Frontal cortex (tissue), 4 donors: ENCODE measurements around the gene NR5A2. TPM values are rescaled to one million over a fixed set of nuclear protein-coding genes. Genes with fewer than 3 reads are reported as not detected.
A peak's percentile ranks its signal among the peaks of the same experiment; 100 is the strongest.

Experiments used
- DNase-seq, 2 donors: peaks; one replicate each; pipeline ENCODE4 v3.0.0; 2012; ENCODE audit warnings: low spot score in 2 of 2
- FAIRE-seq: peaks from 2 replicates; lab custom pipeline; 2012; peaks lifted over from hg19 to GRCh38; lab: Jason Lieb, UNC
- total RNA-seq: library from RNA; depleted of rRNA; stranded (reverse); fragments of >200 nt; gene quantifications from one replicate; pipeline ENCODE4 v1.2.3, GENCODE V29; 2014
- donor health status: control.
- donor health status: control.
- donor health status: control.

Gene NR5A2
- total RNA-seq, 1 donor from 2014 or later = under 0.01 TPM

DNA sequence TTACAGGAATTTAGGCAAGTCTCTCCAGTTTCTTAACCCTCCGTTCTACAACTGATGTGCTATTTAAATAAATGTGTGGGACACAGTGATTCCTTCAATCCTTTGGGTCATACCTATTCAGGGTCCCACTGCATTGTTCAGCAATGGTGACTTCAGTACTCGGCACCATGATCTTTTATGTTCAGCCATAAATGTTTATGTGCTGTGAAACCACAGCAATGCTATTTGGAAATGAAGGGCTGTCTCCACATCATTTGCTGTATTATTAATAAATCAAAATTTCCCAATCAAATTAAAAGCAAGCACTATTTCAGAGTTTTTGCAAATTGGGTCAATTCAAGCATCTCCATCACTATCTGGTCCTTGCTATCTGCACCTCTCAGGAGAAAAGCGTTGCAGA is 84.8 kb downstream of the NR5A2 start:
- no peak for FAIRE-seq
- DNase-seq = no peak

DNA sequence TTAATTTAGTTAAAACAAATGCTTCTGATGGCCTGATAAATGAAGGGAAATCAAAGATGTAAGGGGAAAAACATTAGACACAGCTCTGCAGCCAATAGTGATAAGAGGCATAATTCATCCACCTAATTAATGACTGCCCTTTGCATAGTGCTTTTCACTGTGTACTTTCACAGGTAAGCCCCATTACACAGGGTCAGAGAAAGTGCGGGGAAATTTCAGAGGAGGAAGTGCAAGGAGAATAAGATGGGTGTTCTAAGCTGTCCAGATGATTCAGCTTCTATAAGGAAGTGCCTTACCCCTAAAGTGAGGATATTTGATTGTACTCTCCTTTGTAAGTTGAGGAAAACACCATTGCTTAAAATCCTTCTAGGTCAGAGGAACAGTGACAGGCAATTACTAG is 88.0 kb downstream of the NR5A2 start:
- no peak for FAIRE-seq
- DNase-seq = no peak

DNA sequence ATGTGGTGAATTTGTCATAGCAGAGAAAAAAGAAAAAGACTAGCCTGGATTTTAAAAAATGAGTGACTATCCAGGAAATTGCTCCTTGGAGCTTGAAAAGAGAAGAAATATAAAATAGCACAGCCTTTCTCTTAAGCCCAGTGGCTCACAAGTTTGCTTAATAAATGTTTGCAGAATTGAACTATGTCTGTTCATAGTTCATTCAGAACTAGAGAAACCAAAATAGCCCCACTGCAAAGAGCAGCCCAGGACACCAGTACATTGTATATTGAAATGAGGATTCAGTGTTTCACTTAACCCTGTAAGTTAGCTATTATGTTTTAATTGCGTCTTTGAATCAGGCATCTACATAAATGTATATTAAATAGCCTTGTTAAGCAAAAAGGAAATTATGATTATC is 88.8 kb downstream of the NR5A2 start:
- no peak for DNase-seq
- no peak for FAIRE-seq

DNA sequence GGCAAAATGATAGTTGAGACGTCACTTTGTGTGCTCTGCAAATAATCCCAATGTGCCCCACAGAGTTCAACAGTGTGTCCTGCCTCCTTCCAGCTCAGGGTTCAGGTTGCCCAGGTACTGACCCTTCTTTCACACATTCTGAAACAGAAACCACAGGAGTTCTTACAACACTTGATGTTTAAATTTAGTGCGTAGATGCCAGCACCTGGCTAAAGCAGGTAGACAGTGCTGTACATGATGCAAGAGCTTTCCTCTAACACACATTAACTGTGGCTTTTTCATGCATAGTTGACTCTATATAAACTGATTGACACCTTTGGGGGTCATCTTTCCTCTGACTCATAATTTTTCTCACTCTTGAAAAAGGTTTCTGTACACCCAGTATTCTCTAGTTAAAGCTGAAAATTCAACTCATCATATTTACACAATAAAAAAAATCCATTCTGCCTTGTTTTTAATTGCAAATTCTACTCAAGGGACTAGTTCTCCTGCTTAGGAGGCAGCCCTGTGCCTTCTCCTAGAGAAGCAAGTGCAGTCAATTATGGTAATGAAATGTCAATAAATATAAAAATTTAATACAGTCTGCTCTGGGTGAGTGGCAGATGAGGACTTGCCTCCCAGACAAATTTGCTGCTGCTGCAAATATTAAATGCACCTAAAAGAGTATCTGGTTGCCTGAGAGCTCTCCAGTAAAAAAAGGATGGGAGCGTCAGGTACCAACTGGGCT is 91.4 kb downstream of the NR5A2 start:
- FAIRE-seq (no peak), DNase-seq (no peak)

DNA sequence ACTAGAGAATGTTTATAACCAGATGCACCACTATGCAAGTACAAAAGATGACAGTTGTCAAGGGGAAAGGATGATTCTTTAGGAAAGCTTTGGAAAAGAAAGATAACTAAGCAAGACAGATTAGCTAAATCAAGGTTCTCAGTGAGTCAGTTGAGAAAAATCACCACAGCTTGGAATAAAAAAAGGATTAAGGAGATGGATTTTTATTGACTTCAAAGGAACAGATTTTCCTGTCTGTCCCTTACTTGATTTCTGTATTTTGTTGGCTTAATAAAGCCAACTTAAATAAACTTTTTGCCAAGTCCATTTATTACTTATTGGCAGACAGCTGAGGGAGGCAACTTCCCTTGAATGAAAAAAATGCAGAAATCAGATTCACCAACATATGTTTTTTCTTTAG is 93.9 kb downstream of the NR5A2 start:
- DNase-seq (no peak), FAIRE-seq (no peak)

DNA sequence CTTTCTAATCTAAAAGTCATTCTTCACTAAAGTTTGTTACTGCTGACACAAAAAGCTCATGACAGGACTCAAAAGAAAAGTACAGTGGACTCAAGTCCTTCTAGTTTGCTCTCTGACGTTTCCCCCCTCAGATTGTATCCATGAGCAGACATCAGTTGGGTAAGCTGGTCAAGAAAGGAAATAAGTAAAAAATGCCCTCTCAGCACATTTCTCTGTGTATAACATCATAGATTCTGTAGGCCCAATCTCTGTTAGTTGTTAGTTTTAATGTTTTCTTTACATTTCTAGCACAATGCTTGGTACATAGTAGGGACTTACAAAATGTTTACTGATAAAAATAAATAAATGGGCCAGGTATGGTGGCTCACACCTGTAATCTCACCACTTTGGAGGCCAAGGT is 96.8 kb downstream of the NR5A2 start:
- FAIRE-seq (no peak), DNase-seq (no peak)

DNA sequence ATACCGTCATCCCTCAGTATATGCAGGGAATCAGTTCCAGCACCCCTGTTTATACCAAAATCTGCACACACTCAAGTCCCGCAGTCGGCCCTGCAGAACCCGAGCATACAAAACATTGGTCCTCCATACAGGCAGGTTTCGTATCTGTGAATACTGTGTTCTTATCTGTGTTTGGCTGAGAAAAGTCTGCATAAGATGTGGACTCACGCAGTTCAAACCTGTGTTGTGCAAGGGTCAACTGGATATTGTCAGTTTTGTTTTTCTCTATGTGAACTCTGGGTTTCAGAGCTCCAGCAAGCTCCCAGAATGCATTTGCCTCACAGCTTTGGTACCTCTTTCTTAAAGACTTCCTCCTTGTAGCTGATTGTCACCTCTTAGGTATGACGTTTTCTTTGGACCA is 100.6 kb downstream of the NR5A2 start:
- FAIRE-seq = no peak
- DNase-seq = no peak

DNA sequence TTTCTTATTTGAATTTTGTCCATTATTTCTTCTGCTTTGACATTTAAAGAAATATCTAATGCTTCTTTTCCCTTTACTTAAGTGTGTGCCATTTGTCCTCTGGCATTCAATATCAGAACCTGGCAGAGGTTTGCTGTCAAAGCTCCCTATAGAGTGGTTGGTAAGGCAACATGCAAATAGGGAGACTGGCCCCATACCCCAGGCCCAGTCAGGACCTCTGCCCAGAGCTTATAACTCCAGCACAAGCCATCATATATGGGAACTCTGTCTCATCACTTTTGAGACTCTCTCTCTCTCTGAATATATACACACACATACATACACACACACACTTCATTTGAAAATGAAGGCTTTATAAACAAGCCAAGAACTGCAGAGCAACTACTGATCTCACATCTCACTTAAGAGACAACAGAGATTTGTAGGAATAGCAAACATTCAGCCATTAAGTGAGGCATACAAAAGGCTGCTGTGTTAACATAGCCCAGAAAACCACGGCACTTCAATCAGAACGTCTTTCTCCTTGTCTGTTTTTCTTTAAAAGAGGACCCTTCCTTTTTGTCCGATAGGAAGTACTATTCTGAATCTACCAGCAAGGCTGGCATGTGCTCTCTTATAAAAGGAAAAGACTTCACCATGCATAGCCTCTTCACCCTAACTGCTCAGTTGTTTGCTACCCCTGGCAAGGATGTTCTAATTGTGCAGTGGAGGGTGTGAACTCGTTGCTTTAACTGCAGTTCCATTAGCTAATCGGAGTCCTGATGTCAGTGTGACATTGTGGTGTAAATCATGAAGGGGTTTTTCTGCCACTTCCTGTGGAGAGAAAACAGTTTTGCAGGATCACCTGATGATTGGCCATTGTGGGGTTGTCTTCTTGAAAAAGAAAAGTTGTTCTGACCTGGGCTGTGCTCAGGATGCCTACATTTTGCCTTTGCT is 101.7 kb downstream of the NR5A2 start:
- no peak for FAIRE-seq
- no peak for DNase-seq

DNA sequence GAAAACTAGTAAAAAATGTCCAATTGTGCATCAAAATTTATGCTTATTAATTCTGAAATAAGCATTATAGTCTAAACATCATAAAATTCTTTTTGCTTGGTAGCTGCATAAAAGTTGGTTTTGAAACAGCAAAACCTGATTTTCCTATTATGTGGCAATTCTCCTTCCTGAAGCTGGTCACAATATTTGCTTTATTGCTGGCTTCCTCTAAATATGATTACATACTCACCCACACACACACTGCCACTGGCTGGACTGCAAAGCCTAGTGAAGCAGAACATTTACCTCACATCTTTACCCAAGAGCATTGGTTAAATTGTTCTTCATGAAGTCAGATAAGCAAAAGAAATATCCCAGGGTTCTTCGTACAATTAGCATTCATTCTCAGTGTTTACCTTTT is 103.0 kb downstream of the NR5A2 start:
- FAIRE-seq (no peak), DNase-seq (no peak)

DNA sequence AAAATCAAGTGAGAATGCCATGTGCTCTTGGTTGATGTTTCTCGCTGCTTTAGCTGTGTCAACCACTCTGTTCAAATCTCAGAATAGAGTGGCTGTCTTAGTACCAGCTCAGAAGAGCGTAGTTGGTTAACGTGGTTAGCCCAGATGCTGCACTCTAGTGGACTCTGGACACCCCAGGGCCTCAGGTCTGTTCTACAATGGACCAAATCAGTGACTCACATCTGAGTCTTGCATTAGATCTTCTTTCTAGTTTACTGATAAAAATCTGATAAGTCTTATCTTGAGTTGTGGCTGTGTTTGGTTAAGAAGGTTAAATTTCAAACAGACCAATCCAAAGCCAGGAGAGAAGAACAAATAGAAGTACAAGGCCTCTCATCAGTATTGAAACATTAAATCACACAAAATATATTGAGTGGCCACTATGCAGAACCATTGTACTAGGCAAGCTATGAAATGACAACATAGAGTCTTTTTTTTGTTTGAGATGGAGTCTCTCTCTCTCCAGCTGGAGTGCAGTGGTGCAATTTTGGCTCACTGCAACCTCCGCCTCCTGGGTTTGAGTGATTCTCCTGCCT is 104.1 kb downstream of the NR5A2 start:
- FAIRE-seq (no peak), DNase-seq (no peak)

DNA sequence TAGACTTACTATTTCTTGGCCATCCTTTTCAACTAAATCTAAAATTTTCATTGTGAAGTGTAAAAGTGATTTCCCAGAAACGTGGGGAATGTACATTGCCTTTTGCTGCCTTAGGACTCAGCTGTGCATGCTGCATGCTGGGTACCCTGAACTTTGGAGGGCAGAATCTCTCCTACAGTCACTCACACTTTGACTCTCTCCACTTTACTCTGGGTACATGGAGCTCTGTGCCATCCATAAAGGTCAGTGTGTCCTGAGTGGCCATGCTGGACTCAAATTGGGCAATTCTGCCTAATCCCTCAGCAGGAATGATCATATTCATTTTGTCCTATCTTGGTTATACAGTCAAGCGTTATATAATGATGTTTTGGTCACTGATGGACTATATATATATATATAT is 105.6 kb downstream of the NR5A2 start:
- no peak for DNase-seq
- no peak for FAIRE-seq

DNA sequence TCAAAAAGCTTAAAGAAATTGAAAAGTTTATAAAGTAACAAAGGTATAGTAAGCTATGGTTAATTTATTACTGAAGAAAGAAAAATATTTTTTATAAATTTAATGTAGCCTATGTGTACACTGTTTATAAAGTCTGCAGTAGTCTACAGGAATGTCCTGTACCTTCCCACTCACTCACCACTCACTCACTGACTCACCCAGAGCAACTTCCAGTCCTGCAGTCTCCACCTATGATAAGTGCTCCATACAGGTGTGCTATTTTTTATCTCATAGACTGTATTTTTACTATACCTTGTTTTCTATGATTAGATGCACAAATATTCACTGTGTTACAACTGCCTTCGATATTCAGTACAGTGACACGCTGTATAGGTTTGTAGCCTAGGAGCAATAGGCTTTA is 106.6 kb downstream of the NR5A2 start:
- FAIRE-seq (no peak), DNase-seq (no peak)

DNA sequence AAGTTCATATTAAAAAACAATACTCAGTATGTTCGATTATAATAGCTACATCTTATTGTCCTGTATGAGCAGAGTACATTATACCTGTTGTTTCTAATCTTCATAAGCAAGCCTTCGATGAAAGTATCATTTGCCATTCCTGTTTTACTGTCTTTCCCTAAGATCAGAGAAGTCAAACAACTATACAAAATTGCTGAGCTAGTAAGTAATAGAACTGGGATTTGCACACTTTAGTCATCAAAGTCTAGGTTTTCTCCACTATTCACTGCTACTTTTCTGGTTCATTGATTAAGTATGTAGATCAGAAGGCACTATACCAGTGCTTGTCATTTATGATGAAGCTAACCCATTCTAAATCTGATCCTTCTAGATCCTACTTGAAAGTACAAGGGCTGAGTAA is 108.9 kb downstream of the NR5A2 start:
- no peak for FAIRE-seq
- no peak for DNase-seq

DNA sequence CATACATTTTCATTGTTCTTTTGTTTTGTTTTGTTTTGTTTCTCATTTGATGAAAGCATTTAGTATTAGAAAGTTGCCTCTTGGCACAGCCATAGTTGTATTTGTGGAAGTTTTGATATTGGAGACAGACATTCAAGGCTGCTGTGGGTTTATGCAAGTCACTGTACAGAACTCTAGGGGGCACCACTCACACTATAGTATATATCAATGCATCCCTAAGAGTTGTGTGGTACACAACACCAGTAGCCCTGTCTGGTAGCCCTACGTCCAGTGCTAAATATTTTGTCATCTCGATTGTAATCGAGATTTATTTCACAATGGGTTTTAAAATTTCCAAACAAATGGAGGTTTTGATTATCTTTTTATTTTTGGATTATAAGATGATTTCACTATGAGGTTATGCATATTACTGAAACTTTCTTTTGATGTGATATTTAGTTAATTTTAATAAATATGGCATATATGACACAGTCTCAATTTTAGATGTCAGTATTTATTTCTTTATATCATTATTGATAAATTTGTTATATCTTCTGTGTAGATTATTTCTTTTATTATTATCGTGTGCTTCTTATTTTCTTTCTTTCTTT is 112.2 kb downstream of the NR5A2 start:
- peak; percentile 56 for FAIRE-seq

DNA sequence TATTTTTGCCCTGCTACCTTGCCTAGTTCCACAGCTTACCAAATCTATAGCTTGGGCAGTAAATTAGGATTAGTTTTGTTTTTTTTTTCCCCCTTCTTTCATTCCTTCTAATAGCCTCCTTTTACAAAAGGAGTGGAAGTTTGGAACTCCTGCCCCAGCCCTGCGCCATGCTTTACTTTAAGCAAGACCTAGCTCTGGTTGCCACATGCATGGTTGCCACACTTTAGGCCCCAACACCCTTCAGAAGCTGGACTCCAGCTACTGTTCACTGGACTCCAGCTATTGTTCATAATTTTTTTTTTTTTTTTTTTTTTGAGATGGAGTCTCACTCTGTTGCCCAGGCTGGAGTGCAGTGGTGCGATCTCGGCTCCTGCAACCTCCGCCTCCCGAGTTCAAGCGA is 115.8 kb downstream of the NR5A2 start:
- no peak for FAIRE-seq

More for the DNA sequence above, 112.2 kb downstream of the NR5A2 start:
- no peak for DNase-seq

DNA sequence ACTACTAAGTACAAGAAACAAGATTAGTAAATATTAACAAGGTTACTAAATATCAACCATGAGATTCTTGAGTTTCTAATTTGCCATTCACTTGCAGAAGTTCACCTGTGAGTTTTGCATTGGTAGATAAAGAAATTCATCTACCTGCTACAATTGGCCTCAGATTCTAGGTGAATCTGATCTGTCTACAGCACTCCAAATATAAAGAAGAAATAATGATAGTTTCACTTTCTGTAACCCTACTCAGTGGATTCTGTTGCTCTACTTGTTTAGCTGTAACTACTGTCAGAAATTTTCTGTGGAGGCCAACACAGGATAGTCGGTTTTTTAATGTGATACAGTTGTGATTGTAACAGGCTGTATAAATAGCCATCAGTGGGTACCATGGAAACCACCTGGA is 118.6 kb downstream of the NR5A2 start:
- DNase-seq (no peak), FAIRE-seq (no peak)

More for the DNA sequence above, 115.8 kb downstream of the NR5A2 start:
- no peak for DNase-seq

DNA sequence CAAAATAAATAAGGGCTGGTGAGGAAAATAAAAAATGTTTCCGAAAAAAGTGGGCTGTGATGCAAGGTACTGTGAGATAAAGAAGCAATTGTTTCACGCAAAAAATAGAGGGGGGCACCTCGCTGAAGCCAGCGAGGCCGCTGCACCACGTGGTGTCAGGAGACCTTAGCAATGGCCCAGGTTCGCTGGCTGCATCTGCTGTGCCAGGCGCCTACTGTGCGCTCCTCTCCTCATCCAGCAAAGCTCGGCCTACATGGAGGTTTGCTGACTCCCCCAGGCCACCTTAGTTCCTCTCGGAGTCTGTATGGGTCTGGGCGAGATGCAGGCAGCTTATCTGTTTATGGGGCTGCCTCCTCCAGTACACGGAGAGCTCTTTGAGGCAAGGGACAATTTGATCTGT is 119.6 kb downstream of the NR5A2 start:
- no peak for FAIRE-seq
- no peak for DNase-seq

DNA sequence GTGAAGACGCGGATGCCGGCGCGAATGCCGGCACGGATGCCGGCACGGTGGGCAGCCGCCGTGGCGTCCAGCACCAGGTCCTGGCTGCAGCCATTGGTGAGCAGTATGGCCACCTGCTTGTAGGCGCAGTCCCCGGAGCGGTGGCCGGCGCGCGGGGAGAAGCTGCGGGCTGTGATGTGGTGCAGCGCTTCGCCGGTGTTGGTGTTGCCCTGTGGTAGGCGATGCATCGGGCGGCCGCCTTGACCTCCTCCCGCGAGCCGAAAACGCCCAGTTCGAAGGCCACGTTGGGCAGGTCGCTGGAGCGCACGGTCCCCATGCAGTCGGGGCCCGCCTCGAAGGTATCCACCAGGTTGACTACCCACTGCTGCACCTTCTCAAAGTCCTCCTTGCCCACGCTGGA is 120.2 kb downstream of the NR5A2 start:
- FAIRE-seq (no peak), DNase-seq (no peak)

DNA sequence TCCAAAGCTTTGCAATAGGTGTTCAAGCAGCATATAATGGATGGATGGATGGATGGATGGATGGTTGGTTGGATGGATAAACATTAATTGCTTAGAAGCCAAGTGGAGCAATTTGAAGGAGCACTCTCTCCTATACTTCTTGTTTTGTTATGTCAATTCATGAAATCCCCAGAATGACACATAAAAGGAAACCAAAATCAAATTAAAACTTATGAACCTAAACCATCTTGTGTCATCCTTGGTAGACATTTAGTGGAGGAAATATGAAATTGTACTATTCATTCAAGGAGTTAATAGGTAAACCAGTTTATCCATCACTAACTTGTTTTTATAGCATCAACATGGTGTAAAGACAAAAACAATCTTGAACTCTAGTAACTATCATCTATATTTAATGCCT is 122.5 kb downstream of the NR5A2 start:
- DNase-seq (no peak), FAIRE-seq (no peak)

DNA sequence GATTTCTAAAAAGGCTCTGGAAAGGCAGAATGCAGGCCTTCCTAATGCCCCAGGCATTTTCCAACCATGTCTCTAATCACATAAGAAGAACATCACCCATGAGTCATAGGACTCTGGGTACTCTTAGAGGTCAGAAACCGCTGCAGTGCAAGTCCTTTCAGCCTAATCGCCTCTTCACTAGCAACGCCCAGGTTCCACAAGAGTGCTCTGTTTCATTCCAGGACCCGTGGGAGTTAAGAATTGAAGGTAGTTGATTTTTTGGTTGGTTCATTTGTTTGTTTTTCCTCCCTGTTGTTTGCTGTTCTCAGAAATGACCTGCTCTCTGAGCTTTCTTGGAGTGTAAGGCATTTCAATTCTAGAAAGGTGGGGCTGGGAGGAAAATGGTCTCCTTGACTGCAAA is 123.2 kb downstream of the NR5A2 start:
- FAIRE-seq (no peak), DNase-seq (no peak)

DNA sequence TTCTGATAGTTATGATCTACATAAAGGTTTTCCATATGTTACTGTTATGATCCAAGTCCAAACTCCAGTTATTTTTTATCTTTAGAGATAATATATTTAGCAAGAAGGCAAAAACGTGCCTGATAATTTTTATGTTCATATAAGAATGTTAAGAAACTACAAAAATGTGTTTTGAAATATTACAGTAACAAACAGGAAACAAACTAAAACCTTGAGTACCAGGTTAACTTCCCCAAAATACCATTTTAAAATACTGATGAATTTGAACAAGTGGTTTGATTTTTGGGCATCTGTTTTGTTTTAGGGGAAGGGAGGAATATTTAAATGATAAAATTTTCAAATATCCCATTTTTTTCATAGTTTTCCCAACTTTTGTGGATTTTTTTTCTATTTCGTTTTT is 124.8 kb downstream of the NR5A2 start:
- FAIRE-seq = no peak

More for the DNA sequence above, 124.8 kb downstream of the NR5A2 start:
- no peak for DNase-seq
